K562 (cell line): ENCODE results near the gene FXYD4. TPM values are rescaled to one million over a fixed set of nuclear protein-coding genes. Genes with fewer than 3 reads are reported as not detected.

Source experiments
- CSDE1 ChIP-seq, 2 experiments: fragments of 450-650 bp; IDR thresholded peaks; 2 replicates each; pipeline ENCODE4 v1.6.1; 2016; ENCODE audit warnings: mild to moderate bottlenecking in 1 of 2
- ETV1 ChIP-seq: fragments of 450-650 bp; conservative IDR thresholded peaks from 2 replicates; pipeline ENCODE4 v1.6.1; 2016; ENCODE audit warnings: missing genetic modification characterization, control low read depth, low read depth, missing compliant biosample characterization
- GATAD2A ChIP-seq: fragments of 450-650 bp; IDR thresholded peaks from 2 replicates; pipeline ENCODE4 v1.6.1; 2017
- KDM5B ChIP-seq: fragments of 200-600 bp; sonication (generic); IDR thresholded peaks from 2 replicates; pipeline ENCODE4 v1.6.1; 2012; ENCODE audit warnings: low read depth, mild to moderate bottlenecking, moderate library complexity, low read length, control low read depth, inconsistent platforms; ENCODE audit not compliant: insufficient replicate concordance
- LCOR ChIP-seq: sonication (generic); formaldehyde crosslinking; IDR thresholded peaks from 2 replicates; pipeline ENCODE4 v1.8.0; 2022; ENCODE audit warnings: mild to moderate bottlenecking, missing genetic modification reagents
- NR4A1 ChIP-seq, 2 experiments: fragments of 250-450 bp in 1 of 2; fragments of 450-650 bp in 1 of 2; sonication (Bioruptor Pico) in 1 of 2; IDR thresholded peaks; 2 replicates each; pipeline versions ENCODE4 v1.4.0 to v1.6.1; 2016 to 2020; ENCODE audit warnings: mild to moderate bottlenecking in 2 of 2, missing compliant biosample characterization in 1 of 2, missing genetic modification characterization in 1 of 2, moderate library complexity in 1 of 2
- PPARD ChIP-seq: fragments of 250-450 bp; sonication (Bioruptor Pico); IDR thresholded peaks from 2 replicates; pipeline ENCODE4 v1.8.0; 2022; ENCODE audit warnings: inconsistent platforms, mild to moderate bottlenecking, moderate library complexity
- PURB ChIP-seq: sonication (generic); formaldehyde crosslinking; IDR thresholded peaks from 2 replicates; pipeline ENCODE4 v1.9.0; 2021; ENCODE audit warnings: low read depth, mild to moderate bottlenecking, missing genetic modification reagents
- RB1 ChIP-seq: fragments of 450-650 bp; IDR thresholded peaks from 2 replicates; pipeline ENCODE4 v1.6.1; 2017; ENCODE audit warnings: low read depth, mild to moderate bottlenecking
- SIRT6 ChIP-seq: IDR thresholded peaks from one replicate; pipeline ENCODE4 v1.6.1; 2012; ENCODE audit warnings: low read depth, mild to moderate bottlenecking, control low read depth, inconsistent platforms, low read length, moderate library complexity
- SMC3 ChIP-seq: conservative IDR thresholded peaks from 2 replicates; pipeline ENCODE4 v1.6.1; 2011; ENCODE audit warnings: low read depth, low read length, improper control_type of control experiment; ENCODE audit not compliant: insufficient read depth
- ZFP1 ChIP-seq: fragments of 450-650 bp; formaldehyde crosslinking; IDR thresholded peaks from 2 replicates; pipeline ENCODE4 v1.4.0; 2020; ENCODE audit warnings: mild to moderate bottlenecking, mixed read lengths
- ZNF445 ChIP-seq: fragments of 250-450 bp; sonication (Bioruptor Pico); IDR thresholded peaks from 2 replicates; pipeline ENCODE4 v1.4.0; 2020; ENCODE audit warnings: low read depth, mild to moderate bottlenecking, moderate library complexity
- ZNF584 ChIP-seq: fragments of 200-800 bp; sonication (Bioruptor generic); IDR thresholded peaks from 2 replicates; pipeline ENCODE4 v1.6.1; 2016; ENCODE audit warnings: low read depth, mild to moderate bottlenecking, missing genetic modification characterization, missing compliant biosample characterization
- ZNF764 ChIP-seq: fragments of 250-450 bp; sonication (Bioruptor Pico); IDR thresholded peaks from 2 replicates; pipeline ENCODE4 v1.4.0; 2020; ENCODE audit warnings: low read depth, mild to moderate bottlenecking, moderate library complexity
- ZNF785 ChIP-seq: fragments of 250-450 bp; sonication (Bioruptor Pico); IDR thresholded peaks from 2 replicates; pipeline ENCODE4 v1.4.0; 2020; ENCODE audit warnings: mild to moderate bottlenecking
- polyA plus RNA-seq, 8 experiments: library from polyadenylated mRNA; depleted of rRNA in 4 of 8; stranded (reverse) in 5 of 8; unstranded in 3 of 8; fragments of >200 nt; fragmentation: Nextera tagmentation in 2 of 8; fragmentation: Illumina TruSeq in 1 of 8; extraction: Ambion mirVana in 2 of 8; extraction: Trizol in 1 of 8; gene quantifications; 2 replicates each; pipeline versions ENCODE4 v1.2.1 to v1.2.3, GENCODE V29; 2011 to 2014; ENCODE audit warnings: inconsistent platforms in 1 of 8, missing spikeins in 1 of 8
- total RNA-seq, 7 experiments: library from RNA; depleted of rRNA in 6 of 7; stranded (reverse); fragments of >200 nt in 6 of 7; fragmentation: Illumina TruSeq in 2 of 7; extraction: Trizol in 2 of 7; gene quantifications; 2 replicates each; pipeline versions ENCODE4 v1.2.1 to v1.2.3, GENCODE V29; 2011 to 2021; ENCODE audit warnings: low replicate concordance in 1 of 7
- TF ChIP-seq, protein P1 (sequence below): sonication (generic); formaldehyde crosslinking; IDR thresholded peaks from 2 replicates; pipeline ENCODE4 v1.8.1; 2023; ENCODE audit warnings: mild to moderate bottlenecking, missing genetic modification reagents, moderate library complexity
- TF ChIP-seq, protein P2 (sequence below), 2 experiments: fragments of 450-650 bp in 1 of 2; sonication (generic) in 1 of 2; formaldehyde crosslinking in 1 of 2; IDR thresholded peaks in 1 of 2; conservative IDR thresholded peaks in 1 of 2; 2 replicates each; pipeline versions ENCODE4 v1.6.1 to v1.8.1; 2016 to 2023; ENCODE audit warnings: mild to moderate bottlenecking in 2 of 2, moderate library complexity in 2 of 2, inconsistent platforms in 1 of 2, missing genetic modification reagents in 1 of 2
- TF ChIP-seq, protein P3 (sequence below): fragments of 450-650 bp; IDR thresholded peaks from 2 replicates; pipeline ENCODE4 v1.6.1; 2016; ENCODE audit warnings: mild to moderate bottlenecking
- TF ChIP-seq, protein P4 (sequence below): sonication (generic); formaldehyde crosslinking; IDR thresholded peaks from 2 replicates; pipeline ENCODE4 v1.4.0; 2020; ENCODE audit warnings: mild to moderate bottlenecking, missing genetic modification reagents

FXYD4 gene
- total and polyA plus RNA-seq, 9 of the 15 experiments (the other 6 are each of a cell fraction or from before 2014, with no cell fraction given) = not detected

DNA sequence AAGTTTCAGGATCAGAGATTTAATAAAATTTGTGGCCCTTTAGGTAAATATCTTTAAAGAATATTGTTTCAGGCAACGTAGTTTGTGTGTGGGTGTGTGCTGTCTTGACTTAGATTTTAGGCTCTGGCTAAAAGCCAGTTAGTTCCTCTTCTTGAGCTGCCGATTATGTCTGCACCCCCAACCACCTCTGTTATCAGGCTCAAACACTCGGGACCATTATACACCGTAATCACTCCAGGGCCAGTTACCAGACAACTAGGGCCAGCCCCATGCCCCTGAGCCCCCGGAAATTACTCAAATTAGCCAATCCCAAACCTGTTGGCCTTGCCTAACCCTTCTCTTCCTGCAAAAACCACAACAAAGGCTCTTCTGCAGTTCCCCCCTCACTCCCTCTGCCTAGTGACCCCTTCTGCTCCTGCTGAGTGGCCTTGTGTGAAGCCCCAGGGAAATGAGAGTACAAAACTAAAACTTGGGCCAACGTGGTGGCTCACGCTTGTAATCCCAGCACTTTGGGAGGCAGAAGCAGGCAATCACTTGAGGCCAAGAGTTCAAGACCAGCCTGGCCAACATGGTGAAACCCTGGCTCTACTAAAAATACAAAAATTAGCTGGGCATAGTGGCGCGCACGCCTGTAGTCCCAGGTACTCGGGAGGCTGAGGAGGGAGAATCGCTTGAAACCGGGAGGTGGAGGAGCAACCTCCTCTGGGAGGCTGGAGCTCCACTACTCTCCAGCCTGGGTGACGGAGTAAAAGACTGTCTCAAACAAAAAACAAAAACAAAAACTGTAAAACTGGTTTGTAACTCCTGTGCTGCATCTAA lies 46.7 kb downstream of the FXYD4 start (continued):
- TF ChIP-seq SMC3 = no peak
- peak; percentile 22 for TF ChIP-seq KDM5B
- no peak for TF ChIP-seq PURB (CRISPR knock-in tag)
- TF ChIP-seq, protein P1, sequence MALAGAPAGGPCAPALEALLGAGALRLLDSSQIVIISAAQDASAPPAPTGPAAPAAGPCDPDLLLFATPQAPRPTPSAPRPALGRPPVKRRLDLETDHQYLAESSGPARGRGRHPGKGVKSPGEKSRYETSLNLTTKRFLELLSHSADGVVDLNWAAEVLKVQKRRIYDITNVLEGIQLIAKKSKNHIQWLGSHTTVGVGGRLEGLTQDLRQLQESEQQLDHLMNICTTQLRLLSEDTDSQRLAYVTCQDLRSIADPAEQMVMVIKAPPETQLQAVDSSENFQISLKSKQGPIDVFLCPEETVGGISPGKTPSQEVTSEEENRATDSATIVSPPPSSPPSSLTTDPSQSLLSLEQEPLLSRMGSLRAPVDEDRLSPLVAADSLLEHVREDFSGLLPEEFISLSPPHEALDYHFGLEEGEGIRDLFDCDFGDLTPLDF (CRISPR knock-in tag) = peak; percentile 38; the same call in 1 of the 2 replicates
- peak; percentile 95 for TF ChIP-seq ZNF584 (CRISPR knock-in tag)
- peak; percentile 61; the same call in 1 of the 2 replicates for TF ChIP-seq ZNF764 (CRISPR knock-in tag)
- TF ChIP-seq ZFP1 = peak; percentile 61; the same call in 1 of the 2 replicates
- no peak for TF ChIP-seq SIRT6
- 0 out of 2 replicates have a peak, but pooled peaks have one; percentile 39 for TF ChIP-seq RB1
- no peak for TF ChIP-seq CSDE1 (IDR thresholded peaks at IDR 0.05)
- TF ChIP-seq, protein P2, sequence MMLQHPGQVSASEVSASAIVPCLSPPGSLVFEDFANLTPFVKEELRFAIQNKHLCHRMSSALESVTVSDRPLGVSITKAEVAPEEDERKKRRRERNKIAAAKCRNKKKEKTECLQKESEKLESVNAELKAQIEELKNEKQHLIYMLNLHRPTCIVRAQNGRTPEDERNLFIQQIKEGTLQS (IDR thresholded peaks at IDR 0.05) = peak; percentile 83
- TF ChIP-seq, protein P2 (CRISPR knock-in tag; conservative IDR thresholded peaks at IDR 0.05) = peak; percentile 75; the same call in 1 of the 2 replicates
- TF ChIP-seq NR4A1 (CRISPR knock-in tag; IDR thresholded peaks at IDR 0.05) = peak; percentile 93; the same call in 1 of the 2 replicates
- TF ChIP-seq NR4A1 (tag; IDR thresholded peaks at IDR 0.05) = peak; percentile 98
- TF ChIP-seq LCOR (CRISPR knock-in tag) = peak; percentile 98
- TF ChIP-seq ETV1 (tag) = peak; percentile 100
- TF ChIP-seq ZNF445 (CRISPR knock-in tag) = peak; percentile 85
- peak; percentile 74; the same call in 1 of the 2 replicates for TF ChIP-seq ZNF785 (CRISPR knock-in tag)
- 0 out of 2 replicates have a peak, but pooled peaks have one; percentile 42 for TF ChIP-seq PPARD
- TF ChIP-seq, protein P3, sequence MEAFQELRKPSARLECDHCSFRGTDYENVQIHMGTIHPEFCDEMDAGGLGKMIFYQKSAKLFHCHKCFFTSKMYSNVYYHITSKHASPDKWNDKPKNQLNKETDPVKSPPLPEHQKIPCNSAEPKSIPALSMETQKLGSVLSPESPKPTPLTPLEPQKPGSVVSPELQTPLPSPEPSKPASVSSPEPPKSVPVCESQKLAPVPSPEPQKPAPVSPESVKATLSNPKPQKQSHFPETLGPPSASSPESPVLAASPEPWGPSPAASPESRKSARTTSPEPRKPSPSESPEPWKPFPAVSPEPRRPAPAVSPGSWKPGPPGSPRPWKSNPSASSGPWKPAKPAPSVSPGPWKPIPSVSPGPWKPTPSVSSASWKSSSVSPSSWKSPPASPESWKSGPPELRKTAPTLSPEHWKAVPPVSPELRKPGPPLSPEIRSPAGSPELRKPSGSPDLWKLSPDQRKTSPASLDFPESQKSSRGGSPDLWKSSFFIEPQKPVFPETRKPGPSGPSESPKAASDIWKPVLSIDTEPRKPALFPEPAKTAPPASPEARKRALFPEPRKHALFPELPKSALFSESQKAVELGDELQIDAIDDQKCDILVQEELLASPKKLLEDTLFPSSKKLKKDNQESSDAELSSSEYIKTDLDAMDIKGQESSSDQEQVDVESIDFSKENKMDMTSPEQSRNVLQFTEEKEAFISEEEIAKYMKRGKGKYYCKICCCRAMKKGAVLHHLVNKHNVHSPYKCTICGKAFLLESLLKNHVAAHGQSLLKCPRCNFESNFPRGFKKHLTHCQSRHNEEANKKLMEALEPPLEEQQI = peak; percentile 99
- TF ChIP-seq, protein P4, sequence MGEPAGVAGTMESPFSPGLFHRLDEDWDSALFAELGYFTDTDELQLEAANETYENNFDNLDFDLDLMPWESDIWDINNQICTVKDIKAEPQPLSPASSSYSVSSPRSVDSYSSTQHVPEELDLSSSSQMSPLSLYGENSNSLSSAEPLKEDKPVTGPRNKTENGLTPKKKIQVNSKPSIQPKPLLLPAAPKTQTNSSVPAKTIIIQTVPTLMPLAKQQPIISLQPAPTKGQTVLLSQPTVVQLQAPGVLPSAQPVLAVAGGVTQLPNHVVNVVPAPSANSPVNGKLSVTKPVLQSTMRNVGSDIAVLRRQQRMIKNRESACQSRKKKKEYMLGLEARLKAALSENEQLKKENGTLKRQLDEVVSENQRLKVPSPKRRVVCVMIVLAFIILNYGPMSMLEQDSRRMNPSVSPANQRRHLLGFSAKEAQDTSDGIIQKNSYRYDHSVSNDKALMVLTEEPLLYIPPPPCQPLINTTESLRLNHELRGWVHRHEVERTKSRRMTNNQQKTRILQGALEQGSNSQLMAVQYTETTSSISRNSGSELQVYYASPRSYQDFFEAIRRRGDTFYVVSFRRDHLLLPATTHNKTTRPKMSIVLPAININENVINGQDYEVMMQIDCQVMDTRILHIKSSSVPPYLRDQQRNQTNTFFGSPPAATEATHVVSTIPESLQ (CRISPR knock-in tag) = no peak
- TF ChIP-seq GATAD2A = peak; percentile 99
